SW480 (cell line): ENCODE data around the gene ADGRD1.

ENCODE experiments used
- DNase-seq: peaks from one replicate; pipeline ENCODE4 v3.0.0-alpha.2; 2016; ENCODE audit warnings: low spot score

ADGRD1 gene

GRCh38 chr12:131072451-131073230 is 118.9 kb downstream of the ADGRD1 start:
- DNase-seq, result no peak

- peak; percentile 81 for DNase-seq
Measured at GRCh38 chr12:131074221-131075083, 120.7 kb downstream of the ADGRD1 start.

GRCh38 chr12:131075194-131075593 is 121.5 kb downstream of the ADGRD1 start:
- no peak for DNase-seq

- DNase-seq, result no peak
Measured at GRCh38 chr12:131075611-131076010, 121.9 kb downstream of the ADGRD1 start.

GRCh38 chr12:131076296-131076695 is 122.6 kb downstream of the ADGRD1 start:
- DNase-seq, result no peak

GRCh38 chr12:131076791-131077747 is 123.4 kb downstream of the ADGRD1 start:
- no peak for DNase-seq

- no peak for DNase-seq
Measured at GRCh38 chr12:131077931-131078391, 124.3 kb downstream of the ADGRD1 start.

GRCh38 chr12:131082290-131083194 is 128.8 kb downstream of the ADGRD1 start:
- DNase-seq, result no peak

- no peak for DNase-seq
Measured at GRCh38 chr12:131084341-131085011, 130.8 kb downstream of the ADGRD1 start.

GRCh38 chr12:131085125-131085815 is 131.6 kb downstream of the ADGRD1 start:
- DNase-seq, result no peak

GRCh38 chr12:131085816-131086591 is 132.3 kb downstream of the ADGRD1 start:
- DNase-seq, result no peak

GRCh38 chr12:131087302-131087818 is 133.7 kb downstream of the ADGRD1 start:
- no peak for DNase-seq

- no peak for DNase-seq
Measured at GRCh38 chr12:131087991-131088700, 134.4 kb downstream of the ADGRD1 start.

- no peak for DNase-seq
Measured at GRCh38 chr12:131088701-131089530, 135.2 kb downstream of the ADGRD1 start.

- DNase-seq, result no peak
Measured at GRCh38 chr12:131089531-131090273, 136.0 kb downstream of the ADGRD1 start.
